B cell (primary cell): ENCODE data around the gene AFF3. TPM values are rescaled to one million over a fixed set of nuclear protein-coding genes. Genes with fewer than 3 reads are reported as not detected.

ENCODE experiments used
- ATAC-seq: fragments of 200-7000 bp; cut with Tn5 transposase; one replicate; pipeline ENCODE4 v1.10.0; 2021; ENCODE audit warnings: low read depth, mild to moderate bottlenecking, moderate number of reproducible peaks, moderate library complexity
- CTCF ChIA-PET: fragments of 350-600 bp; sonication (Branson Sonifier 250); formaldehyde crosslinking; loops from one replicate; lab custom pipeline; 2021; ENCODE audit warnings: antibody characterized with exemption, inconsistent platforms; lab: Charles Lee
- POLR2A ChIA-PET: fragments of 350-600 bp; sonication (Branson Sonifier 250); formaldehyde crosslinking; loops from one replicate; lab custom pipeline; 2021; ENCODE audit warnings: antibody characterized with exemption; lab: Charles Lee
- DNase-seq: peaks from one replicate; pipeline ENCODE4 v3.0.0; 2013
- H2AFZ ChIP-seq: 2 replicates; pipeline ENCODE4 v1.6.1; 2012; ENCODE audit warnings: mild to moderate bottlenecking, low read depth, low read length; ENCODE audit not compliant: insufficient read depth, poor library complexity, severe bottlenecking
- H3K27ac ChIP-seq, 2 donors: 1 replicate in 1 of 2; 2 replicates in 1 of 2; pipeline ENCODE4 v1.5.1; 2012 to 2013; ENCODE audit warnings: low read length in 2 of 2, mild to moderate bottlenecking in 2 of 2, moderate library complexity in 1 of 2
- H3K27me3 ChIP-seq, 4 experiments: fragments of 200-600 bp in 1 of 4; sonication (generic) in 1 of 4; replicated peaks in 1 of 4; 1 replicate in 2 of 4; 2 replicates in 2 of 4; pipeline versions ENCODE4 v1.6.1 to v1.7.0; 2013 to 2016; ENCODE audit warnings: low read length in 3 of 4, mild to moderate bottlenecking in 2 of 4, mixed read lengths in 1 of 4, moderate library complexity in 1 of 4; ENCODE audit not compliant: insufficient read depth in 4 of 4, control insufficient read depth in 3 of 4; ENCODE audit errors: control extremely low read depth in 1 of 4
- H3K36me3 ChIP-seq, 2 experiments: replicated peaks in 1 of 2; 1 replicate in 1 of 2; 2 replicates in 1 of 2; pipeline versions ENCODE4 v1.6.1 to v1.7.1; 2013; ENCODE audit warnings: low read length in 1 of 2; ENCODE audit not compliant: insufficient read depth in 2 of 2, control insufficient read depth in 1 of 2; ENCODE audit errors: control extremely low read depth in 1 of 2, extremely low read depth in 1 of 2
- H3K4me1 ChIP-seq, 2 donors: fragments of 200-600 bp in 1 of 2; sonication (generic) in 1 of 2; 1 replicate in 1 of 2; 2 replicates in 1 of 2; pipeline versions ENCODE4 v1.5.1 to v1.6.1; 2013 to 2017; ENCODE audit warnings: low read length in 2 of 2; ENCODE audit not compliant: control insufficient read depth in 2 of 2, insufficient read depth in 2 of 2
- H3K4me2 ChIP-seq: replicated peaks from 2 replicates; pipeline ENCODE3; 2012; ENCODE audit warnings: mild to moderate bottlenecking, low read depth, low read length; ENCODE audit not compliant: poor library complexity, severe bottlenecking
- H3K4me3 ChIP-seq, 5 experiments: fragments of 200-600 bp in 1 of 5; sonication (generic) in 1 of 5; 1 replicate in 3 of 5; 2 replicates in 2 of 5; pipeline versions ENCODE4 v1.5.1 to v1.7.0; 2011 to 2016; ENCODE audit warnings: low read length in 4 of 5, mild to moderate bottlenecking in 4 of 5, low read depth in 2 of 5, control low read depth in 1 of 5, moderate library complexity in 1 of 5; ENCODE audit not compliant: insufficient read depth in 1 of 5; ENCODE audit errors: control extremely low read depth in 1 of 5, extremely low read depth in 1 of 5
- H3K79me2 ChIP-seq: fragments of 200-600 bp; sonication (generic); one replicate; pipeline ENCODE4 v1.6.0; 2016; ENCODE audit warnings: low read length; ENCODE audit not compliant: control insufficient read depth, insufficient read depth
- H3K9ac ChIP-seq: fragments of 200-600 bp; sonication (generic); 2 replicates; pipeline ENCODE4 v1.6.1; 2017; ENCODE audit warnings: mild to moderate bottlenecking, low read length, moderate library complexity
- H3K9me3 ChIP-seq, 3 donors: one replicate each; pipeline versions ENCODE4 v1.6.1 to v1.7.1; 2013; ENCODE audit warnings: low read length in 2 of 3; ENCODE audit not compliant: control insufficient read depth in 2 of 3, insufficient read depth in 1 of 3; ENCODE audit errors: control extremely low read depth in 1 of 3
- H4K20me1 ChIP-seq: 2 replicates; pipeline ENCODE4 v1.6.0; 2012; ENCODE audit warnings: mild to moderate bottlenecking, low read length; ENCODE audit not compliant: insufficient read depth, control insufficient read depth, poor library complexity, severe bottlenecking
- H3K27ac Mint-ChIP-seq: one replicate; pipeline ENCODE4 v1.8.0; 2021; ENCODE audit warnings: mixed read lengths
- H3K27me3 Mint-ChIP-seq: one replicate; pipeline ENCODE4 v1.8.0; 2021; ENCODE audit warnings: mixed read lengths
- H3K4me1 Mint-ChIP-seq: one replicate; pipeline ENCODE4 v1.8.0; 2021; ENCODE audit warnings: mixed read lengths
- H3K4me3 Mint-ChIP-seq: one replicate; pipeline ENCODE4 v1.8.0; 2021; ENCODE audit warnings: mixed read lengths
- H3K9me3 Mint-ChIP-seq: one replicate; pipeline ENCODE4 v1.8.0; 2022; ENCODE audit warnings: mixed read lengths; ENCODE audit not compliant: insufficient read depth
- CTCF ChIP-seq: fragments of 200-600 bp; IDR thresholded peaks from one replicate; pipeline ENCODE4 v1.8.0; 2022; ENCODE audit warnings: antibody characterized with exemption, mild to moderate bottlenecking
- EZH2 ChIP-seq: IDR thresholded peaks from 2 replicates; pipeline ENCODE4 v1.6.1; 2012; ENCODE audit warnings: borderline replicate concordance, low read depth, mild to moderate bottlenecking, moderate library complexity, low read length; ENCODE audit not compliant: insufficient read depth, poor library complexity, severe bottlenecking
- WGBS: methylation state at CpG from one replicate; pipeline ENCODE4 v1.1.5; 2013; ENCODE audit warnings: missing lambda C conversion rate; ENCODE audit not compliant: insufficient coverage; 5-methylcytosine and 5-hydroxymethylcytosine counted together
- intact Hi-C: fragments of 100-400 bp; cut with micrococcal nuclease; formaldehyde crosslinking; loops from one replicate; pipeline ENCODE4 v1.10.0; 2022
- polyA plus RNA-seq: library from polyadenylated mRNA; depleted of rRNA; stranded (reverse); fragments of >200 nt; gene quantifications from 2 replicates; pipeline ENCODE4 v1.2.3, GENCODE V29; 2012
- total RNA-seq, 2 donors: library from RNA; stranded (reverse); fragments of 120-200 nt in 1 of 2; gene quantifications; 1 replicate in 1 of 2; 2 replicates in 1 of 2; pipeline versions ENCODE4 v1.2.3 to v1.2.4, GENCODE V29; 2013 to 2022

Gene AFF3
- total and polyA plus RNA-seq, 2 donors (not counting 1 experiment from before 2014, with no cell fraction given), result 117 to 830 TPM

- H3K4me1 ChIP-seq, result no peaks in the 10 kb centered on the region
- H3K79me2 ChIP-seq, result peaks cover 25% of the 10 kb centered on the region
- TF ChIP-seq CTCF, result no peak
- TF ChIP-seq EZH2, result no peak
- H3K9ac ChIP-seq, result no peak overlapping the region
- CTCF ChIA-PET, result no interaction called here
- H3K36me3 ChIP-seq, result peaks cover 7 to 49% of the 10 kb centered on the region in 2 experiments
- no peaks in the 10 kb centered on the region for H3K27me3 ChIP-seq
- DNase-seq (no peak), ATAC-seq (no peak)
- H3K4me2 ChIP-seq, result no peak overlapping the region
- Mint-ChIP-seq H3K4me1 (peaks cover 6% of the 10 kb centered on the region), H3K27me3 (no peaks in the 10 kb centered on the region), H3K27ac (no peak overlapping the region), H3K4me3 (no peak overlapping the region), H3K9me3 (no peaks in the 10 kb centered on the region)
- H4K20me1 ChIP-seq, result peaks cover 66% of the 10 kb centered on the region
- H3K4me3 ChIP-seq, result no peak overlapping the region
- 92% methylated on average over 6 of the region's 6 CpGs for WGBS
- H2AFZ ChIP-seq, result no peak overlapping the region
- no peak overlapping the region for H3K27ac ChIP-seq
- POLR2A ChIA-PET, result no interaction called here
- no peaks in the 10 kb centered on the region for H3K9me3 ChIP-seq
- intact Hi-C loops, result no loop called here
Observed at GRCh38 chr2:99688699-99689098, 453.7 kb downstream of the AFF3 start.

- no peak for DNase-seq
- Histone ChIP-seq H3K79me2 (peaks cover 19% of the 10 kb centered on the region), H3K36me3 (peaks cover 6 to 83% of the 10 kb centered on the region in 2 experiments), H3K4me1 (no peaks in the 10 kb centered on the region), H3K9ac (no peak overlapping the region), H3K4me2 (no peak overlapping the region), H2AFZ (no peak overlapping the region), H3K9me3 (no peaks in the 10 kb centered on the region), H4K20me1 (peaks cover 37% of the 10 kb centered on the region), H3K27me3 (no peaks in the 10 kb centered on the region), H3K4me3 (no peak overlapping the region), H3K27ac (no peak overlapping the region)
- H3K27ac Mint-ChIP-seq, result no peak overlapping the region
- intact Hi-C loops, result no loop called here
- peaks cover 9% of the 10 kb centered on the region for H3K4me1 Mint-ChIP-seq
- CTCF ChIA-PET, result no interaction called here
- TF ChIP-seq CTCF (no peak), EZH2 (no peak)
- no peak overlapping the region for H3K4me3 Mint-ChIP-seq
- POLR2A ChIA-PET, result no interaction called here
- no peaks in the 10 kb centered on the region for H3K27me3 Mint-ChIP-seq
- 90% methylated on average over 4 of the region's 6 CpGs for WGBS
- H3K9me3 Mint-ChIP-seq, result no peaks in the 10 kb centered on the region
- no peak for ATAC-seq
Observed at GRCh38 chr2:99682275-99683060, 459.9 kb downstream of the AFF3 start.
